ENCODE measurements around the gene TTC31. TPM values are rescaled to one million over a fixed set of nuclear protein-coding genes. Genes with fewer than 3 reads are reported as not detected.
A peak's percentile ranks its signal among the peaks of the same experiment; 100 is the strongest.
"Not testable (repeated sequence)": the region's sequence is repeated elsewhere in the genome, so short reads cannot be mapped to it uniquely, and the experiment has no call there.

Gene TTC31
- total RNA-seq, 1 experiment from 2014 or later: 26.4 TPM

DNA sequence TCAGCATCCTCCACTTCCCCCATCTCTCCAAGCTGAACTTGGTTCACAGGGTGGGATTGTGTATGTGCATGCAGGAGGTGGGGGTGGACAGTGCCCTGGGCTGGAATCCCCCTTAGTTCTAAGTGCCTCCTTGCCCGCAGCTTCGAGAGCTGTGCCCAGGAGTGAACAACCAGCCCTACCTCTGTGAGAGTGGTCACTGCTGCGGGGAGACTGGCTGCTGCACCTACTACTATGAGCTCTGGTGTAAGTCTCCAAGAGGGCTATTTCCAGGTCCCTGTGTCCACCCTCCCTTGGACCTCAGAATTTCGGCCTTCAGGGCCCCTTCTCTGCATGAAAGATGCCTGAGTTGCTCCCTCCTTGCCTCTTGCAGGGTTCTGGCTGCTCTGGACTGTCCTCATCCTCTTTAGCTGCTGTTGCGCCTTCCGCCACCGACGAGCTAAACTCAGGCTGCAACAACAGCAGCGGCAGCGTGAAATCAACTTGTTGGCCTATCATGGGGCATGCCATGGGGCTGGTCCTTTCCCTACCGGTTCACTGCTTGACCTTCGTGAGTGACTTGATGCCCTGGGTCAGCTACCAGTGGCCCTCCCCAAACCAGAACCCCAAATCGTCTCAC is 23.3 kb upstream of the TTC31 start:
- Histone ChIP-seq H3K4me1 (ENCODE audit: control insufficient read depth in 1 of 2, insufficient read depth in 2 of 2, low read length in 2 of 2) (peaks cover 12 to 42% of the 10 kb centered on the region in 2 experiments), H3K36me3 (ENCODE audit: control insufficient read depth in 1 of 2, insufficient read depth in 2 of 2, low read length in 2 of 2) (peaks cover 6 to 19% of the 10 kb centered on the region in 2 experiments; a peak in 2 of 4 replicates), H3K79me2 (ENCODE audit: insufficient read depth, low read length) (peaks cover 24% of the 10 kb centered on the region), H3K4me2 (ENCODE audit: low read length) (peak overlapping the region; percentile 98), H3K9ac (ENCODE audit: low read length) (0 out of 2 replicates have a peak overlapping the region, but pooled peaks have one; percentile 82), H3K4me3 (replicated peaks in 1 of 2; ENCODE audit: low read depth in 1 of 2, low read length in 2 of 2) (peak overlapping the region; percentile 70 to 98)
- RAD21 ChIA-PET (ENCODE audit: low non-redundant PET in 1 of 2, low total read pairs in 2 of 2, uncharacterized antibody in 2 of 2, unreplicated experiment in 2 of 2); H3K27me3 ChIP-seq (ENCODE audit: insufficient read depth, low read length); DNase-seq (ENCODE audit: low read depth, low spot score); H2AFZ ChIP-seq (ENCODE audit: low read depth, low read length, poor library complexity, severe bottlenecking); H3K27ac ChIP-seq (ENCODE audit: low read depth, low read length); ATAC-seq; H3K9me2 ChIP-seq (ENCODE audit: insufficient read depth); H4K20me1 ChIP-seq (ENCODE audit: insufficient read depth); BruUV-seq (replicated peaks); H3K9me3 ChIP-seq (ENCODE audit: control insufficient read depth in 1 of 2, insufficient read depth in 1 of 2, low read depth in 1 of 2, low read length in 2 of 2); CTCF ChIA-PET: not testable (repeated sequence)
- peak; percentile 9 for TF ChIP-seq POLR2A (IDR thresholded peaks at IDR 0.05; ENCODE audit: borderline replicate concordance, extremely low read depth, insufficient read depth, insufficient read length)
- intact Hi-C loops (cut with micrococcal nuclease): loop anchor here (10.0 kb wide), 1 partner anchor 1225 kb away; the partner anchor contains the start of genes CCT7 and PRADC1
- POLR2A ChIA-PET: interaction anchor here (1.6 to 2.0 kb wide), 3 partner anchors 9 to 19 kb away, joined by 4 to 21 read pairs (median 8); partner anchors contain the start of gene MRPL53

DNA sequence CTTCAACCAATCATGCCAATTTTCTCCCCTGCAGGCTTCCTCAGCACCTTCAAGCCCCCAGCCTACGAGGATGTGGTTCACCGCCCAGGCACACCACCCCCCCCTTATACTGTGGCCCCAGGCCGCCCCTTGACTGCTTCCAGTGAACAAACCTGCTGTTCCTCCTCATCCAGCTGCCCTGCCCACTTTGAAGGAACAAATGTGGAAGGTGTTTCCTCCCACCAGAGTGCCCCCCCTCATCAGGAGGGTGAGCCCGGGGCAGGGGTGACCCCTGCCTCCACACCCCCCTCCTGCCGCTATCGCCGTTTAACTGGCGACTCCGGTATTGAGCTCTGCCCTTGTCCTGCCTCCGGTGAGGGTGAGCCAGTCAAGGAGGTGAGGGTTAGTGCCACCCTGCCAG is 22.7 kb upstream of the TTC31 start:
- TF ChIP-seq POLR2A (IDR thresholded peaks at IDR 0.05; ENCODE audit: borderline replicate concordance, extremely low read depth, insufficient read depth, insufficient read length): peak; percentile 34
- BruUV-seq (replicated peaks); intact Hi-C loops (cut with micrococcal nuclease); H3K9me2 ChIP-seq (ENCODE audit: insufficient read depth); H3K4me2 ChIP-seq (ENCODE audit: low read length); H3K4me3 ChIP-seq (replicated peaks in 1 of 2; ENCODE audit: low read depth in 1 of 2, low read length in 2 of 2); H3K27me3 ChIP-seq (ENCODE audit: insufficient read depth, low read length); DNase-seq (ENCODE audit: low read depth, low spot score); H3K27ac ChIP-seq (ENCODE audit: low read depth, low read length); ATAC-seq; CTCF ChIA-PET; H3K9me3 ChIP-seq (ENCODE audit: control insufficient read depth in 1 of 2, insufficient read depth in 1 of 2, low read depth in 1 of 2, low read length in 2 of 2); H3K9ac ChIP-seq (ENCODE audit: low read length); H4K20me1 ChIP-seq (ENCODE audit: insufficient read depth); RAD21 ChIA-PET (ENCODE audit: low non-redundant PET in 1 of 2, low total read pairs in 2 of 2, uncharacterized antibody in 2 of 2, unreplicated experiment in 2 of 2); H2AFZ ChIP-seq (ENCODE audit: low read depth, low read length, poor library complexity, severe bottlenecking): not testable (repeated sequence)
- peaks cover 6 to 19% of the 10 kb centered on the region in 2 experiments; a peak in 2 of 4 replicates for H3K36me3 ChIP-seq (ENCODE audit: control insufficient read depth in 1 of 2, insufficient read depth in 2 of 2, low read length in 2 of 2)
- H3K79me2 ChIP-seq (ENCODE audit: insufficient read depth, low read length): peaks cover 29% of the 10 kb centered on the region
- H3K4me1 ChIP-seq (ENCODE audit: control insufficient read depth in 1 of 2, insufficient read depth in 2 of 2, low read length in 2 of 2): peaks cover 12 to 41% of the 10 kb centered on the region in 2 experiments
- POLR2A ChIA-PET: interaction anchor here (1.6 kb wide), 1 partner anchor 20 kb away, joined by 4 read pairs; no protein-coding TSS in a partner anchor
